Astrocyte (in vitro differentiated cells and primary cell): ENCODE results near the gene PPP1R14B. TPM values are rescaled to one million over a fixed set of nuclear protein-coding genes. Genes with fewer than 3 reads are reported as not detected.

ENCODE experiments used
- DNase-seq: peaks from one replicate; pipeline ENCODE4 v3.0.0-alpha.2; 2010; ENCODE audit warnings: low read depth
- FAIRE-seq: peaks from 2 replicates; lab custom pipeline; 2011; peaks lifted over from hg19 to GRCh38; lab: Jason Lieb, UNC
- H2AFZ ChIP-seq: 2 replicates; pipeline ENCODE4 v1.6.0; 2012; ENCODE audit warnings: low read depth, low read length, inconsistent platforms
- H3K27ac ChIP-seq: 2 replicates; pipeline ENCODE4 v1.5.1; 2011; ENCODE audit warnings: low read depth, low read length, inconsistent platforms
- H3K27me3 ChIP-seq: 2 replicates; pipeline ENCODE4 v1.6.0; 2011; ENCODE audit warnings: low read length, inconsistent platforms; ENCODE audit not compliant: insufficient read depth
- H3K36me3 ChIP-seq: 2 replicates; pipeline ENCODE4 v1.5.1; 2011; ENCODE audit warnings: low read length, inconsistent platforms; ENCODE audit not compliant: insufficient read depth
- H3K4me1 ChIP-seq: 2 replicates; pipeline ENCODE4 v1.5.1; 2011; ENCODE audit warnings: low read length, inconsistent platforms; ENCODE audit not compliant: insufficient read depth
- H3K4me2 ChIP-seq: 2 replicates; pipeline ENCODE4 v1.6.0; 2012; ENCODE audit warnings: low read length, inconsistent platforms
- H3K4me3 ChIP-seq: 2 replicates; pipeline ENCODE4 v1.5.1; 2011; ENCODE audit warnings: low read depth, mild to moderate bottlenecking, low read length, inconsistent platforms; ENCODE audit not compliant: insufficient read depth
- H3K79me2 ChIP-seq: 2 replicates; pipeline ENCODE4 v1.6.0; 2012; ENCODE audit warnings: mild to moderate bottlenecking, low read length, inconsistent platforms; ENCODE audit not compliant: insufficient read depth
- H3K9ac ChIP-seq: 2 replicates; pipeline ENCODE4 v1.6.0; 2012; ENCODE audit warnings: mild to moderate bottlenecking, low read length, inconsistent platforms
- H3K9me3 ChIP-seq: 2 replicates; pipeline ENCODE4 v1.5.1; 2012; ENCODE audit warnings: low read depth, mild to moderate bottlenecking, low read length, inconsistent platforms; ENCODE audit not compliant: insufficient read depth
- H4K20me1 ChIP-seq: 2 replicates; pipeline ENCODE4 v1.6.0; 2012; ENCODE audit warnings: low read length, inconsistent platforms; ENCODE audit not compliant: insufficient read depth
- H3K27ac Mint-ChIP-seq: one replicate; pipeline ENCODE4 v1.8.0; 2021; ENCODE audit warnings: mild to moderate bottlenecking, mixed read lengths; ENCODE audit not compliant: unreplicated experiment
- H3K27me3 Mint-ChIP-seq: one replicate; pipeline ENCODE4 v1.8.0; 2021; ENCODE audit warnings: low read depth, mixed read lengths; ENCODE audit not compliant: unreplicated experiment
- H3K36me3 Mint-ChIP-seq: one replicate; pipeline ENCODE4 v1.8.0; 2021; ENCODE audit warnings: low read depth, mixed read lengths; ENCODE audit not compliant: unreplicated experiment
- H3K4me1 Mint-ChIP-seq: one replicate; pipeline ENCODE4 v1.8.0; 2021; ENCODE audit warnings: low read depth, mixed read lengths; ENCODE audit not compliant: unreplicated experiment
- H3K4me3 Mint-ChIP-seq: one replicate; pipeline ENCODE4 v1.8.0; 2021; ENCODE audit warnings: mild to moderate bottlenecking, moderate library complexity, mixed read lengths; ENCODE audit not compliant: unreplicated experiment
- H3K9me3 Mint-ChIP-seq: one replicate; pipeline ENCODE4 v1.8.0; 2021; ENCODE audit warnings: mild to moderate bottlenecking, mixed read lengths; ENCODE audit not compliant: unreplicated experiment
- EZH2 ChIP-seq: IDR thresholded peaks from 2 replicates; pipeline ENCODE4 v1.6.1; 2012; ENCODE audit warnings: mild to moderate bottlenecking, low read length, inconsistent platforms; ENCODE audit not compliant: insufficient read depth
- total RNA-seq: library from RNA; stranded (reverse); gene quantifications from 2 replicates; pipeline ENCODE4 v1.2.1, GENCODE V29; 2021
- TF ChIP-seq, protein P1 (sequence below): IDR thresholded peaks from 2 replicates; pipeline ENCODE4 v1.5.1; 2011; ENCODE audit warnings: low read depth, mild to moderate bottlenecking, inconsistent platforms, low read length, moderate library complexity; ENCODE audit not compliant: insufficient read depth

The PPP1R14B gene
- total RNA-seq, 1 donor from 2014 or later = 370 TPM

DNA sequence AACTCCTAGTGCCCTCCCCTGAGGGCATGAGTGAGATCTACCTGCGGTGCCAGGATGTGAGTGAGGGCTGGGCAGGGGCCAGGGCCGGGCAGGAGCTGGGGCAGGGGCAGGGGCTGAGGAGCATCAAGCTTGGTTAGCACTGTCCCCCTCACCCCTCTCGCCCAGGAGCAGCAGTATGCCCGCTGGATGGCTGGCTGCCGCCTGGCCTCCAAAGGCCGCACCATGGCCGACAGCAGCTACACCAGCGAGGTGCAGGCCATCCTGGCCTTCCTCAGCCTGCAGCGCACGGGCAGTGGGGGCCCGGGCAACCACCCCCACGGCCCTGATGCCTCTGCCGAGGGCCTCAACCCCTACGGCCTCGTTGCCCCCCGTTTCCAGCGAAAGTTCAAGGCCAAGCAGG, 26.5 kb downstream of the PPP1R14B start:
- Mint-ChIP-seq H3K27ac (no peak overlapping the region), H3K4me3 (no peak overlapping the region), H3K9me3 (no peaks in the 10 kb centered on the region), H3K27me3 (no peaks in the 10 kb centered on the region), H3K4me1 (peaks cover 6% of the 10 kb centered on the region), H3K36me3 (peaks cover 8% of the 10 kb centered on the region)
- Histone ChIP-seq H3K27me3 (no peaks in the 10 kb centered on the region), H3K9ac (no peak overlapping the region), H2AFZ (no peak overlapping the region), H3K27ac (no peak overlapping the region), H3K9me3 (no peaks in the 10 kb centered on the region), H3K4me3 (no peak overlapping the region), H3K36me3 (no peaks in the 10 kb centered on the region), H3K4me1 (peaks cover 10% of the 10 kb centered on the region), H3K4me2 (no peak overlapping the region), H4K20me1 (no peaks in the 10 kb centered on the region), H3K79me2 (peaks cover 3% of the 10 kb centered on the region)
- FAIRE-seq (no peak), DNase-seq (no peak)
- TF ChIP-seq, protein P1, sequence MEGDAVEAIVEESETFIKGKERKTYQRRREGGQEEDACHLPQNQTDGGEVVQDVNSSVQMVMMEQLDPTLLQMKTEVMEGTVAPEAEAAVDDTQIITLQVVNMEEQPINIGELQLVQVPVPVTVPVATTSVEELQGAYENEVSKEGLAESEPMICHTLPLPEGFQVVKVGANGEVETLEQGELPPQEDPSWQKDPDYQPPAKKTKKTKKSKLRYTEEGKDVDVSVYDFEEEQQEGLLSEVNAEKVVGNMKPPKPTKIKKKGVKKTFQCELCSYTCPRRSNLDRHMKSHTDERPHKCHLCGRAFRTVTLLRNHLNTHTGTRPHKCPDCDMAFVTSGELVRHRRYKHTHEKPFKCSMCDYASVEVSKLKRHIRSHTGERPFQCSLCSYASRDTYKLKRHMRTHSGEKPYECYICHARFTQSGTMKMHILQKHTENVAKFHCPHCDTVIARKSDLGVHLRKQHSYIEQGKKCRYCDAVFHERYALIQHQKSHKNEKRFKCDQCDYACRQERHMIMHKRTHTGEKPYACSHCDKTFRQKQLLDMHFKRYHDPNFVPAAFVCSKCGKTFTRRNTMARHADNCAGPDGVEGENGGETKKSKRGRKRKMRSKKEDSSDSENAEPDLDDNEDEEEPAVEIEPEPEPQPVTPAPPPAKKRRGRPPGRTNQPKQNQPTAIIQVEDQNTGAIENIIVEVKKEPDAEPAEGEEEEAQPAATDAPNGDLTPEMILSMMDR = no peak
- TF ChIP-seq EZH2 = no peak

DNA sequence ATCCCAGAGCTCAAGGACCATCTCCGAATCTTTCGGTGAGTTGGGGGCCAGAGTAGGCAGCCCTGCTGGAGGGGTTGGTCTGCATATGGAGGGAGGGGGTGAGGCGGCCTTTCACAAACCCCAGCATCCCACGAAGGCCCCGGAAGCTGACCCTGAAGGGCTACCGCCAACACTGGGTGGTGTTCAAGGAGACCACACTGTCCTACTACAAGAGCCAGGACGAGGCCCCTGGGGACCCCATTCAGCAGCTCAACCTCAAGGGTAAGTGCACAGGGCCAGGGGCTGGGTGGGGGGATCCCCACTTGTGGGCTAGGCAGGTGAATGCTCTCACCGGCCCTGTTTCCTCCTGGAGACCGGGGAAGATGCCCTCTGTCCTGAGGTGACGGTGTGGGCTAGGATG, 27.0 kb downstream of the PPP1R14B start:
- Histone ChIP-seq H3K4me3 (no peak overlapping the region), H3K79me2 (no peaks in the 10 kb centered on the region), H3K27me3 (no peaks in the 10 kb centered on the region), H3K36me3 (no peaks in the 10 kb centered on the region), H3K27ac (no peak overlapping the region), H3K4me2 (no peak overlapping the region), H3K9me3 (no peaks in the 10 kb centered on the region), H3K4me1 (peaks cover 7% of the 10 kb centered on the region), H4K20me1 (no peaks in the 10 kb centered on the region), H3K9ac (no peak overlapping the region), H2AFZ (no peak overlapping the region)
- Mint-ChIP-seq H3K36me3 (peaks cover 8% of the 10 kb centered on the region), H3K4me1 (peaks cover 6% of the 10 kb centered on the region), H3K4me3 (no peak overlapping the region), H3K9me3 (no peaks in the 10 kb centered on the region), H3K27ac (no peak overlapping the region), H3K27me3 (no peaks in the 10 kb centered on the region)
- DNase-seq = no peak
- no peak for FAIRE-seq
- no peak for TF ChIP-seq EZH2
- TF ChIP-seq, protein P1 = no peak

DNA sequence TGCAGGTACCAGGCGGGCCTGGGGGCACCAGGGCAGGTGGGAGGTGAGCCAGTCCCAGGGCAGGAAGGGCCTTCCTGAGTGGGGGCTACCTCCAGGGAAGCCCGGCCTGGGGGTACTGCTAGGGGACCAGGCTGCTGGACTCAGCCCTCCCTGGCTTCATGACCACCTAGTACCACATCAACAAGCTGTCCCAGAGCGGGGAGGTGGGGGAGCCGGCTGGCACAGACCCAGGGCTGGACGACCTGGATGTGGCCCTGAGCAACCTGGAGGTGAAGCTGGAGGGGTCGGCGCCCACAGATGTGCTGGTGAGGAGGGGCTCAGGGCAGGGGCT, 27.4 kb downstream of the PPP1R14B start:
- no peak overlapping the region for H3K27ac Mint-ChIP-seq
- H3K4me3 Mint-ChIP-seq = no peak overlapping the region
- Histone ChIP-seq H3K4me1 (peaks cover 5% of the 10 kb centered on the region), H3K4me3 (no peak overlapping the region), H3K27ac (no peak overlapping the region), H3K9ac (no peak overlapping the region), H3K36me3 (no peaks in the 10 kb centered on the region), H3K4me2 (no peak overlapping the region), H3K9me3 (no peaks in the 10 kb centered on the region), H2AFZ (no peak overlapping the region), H3K79me2 (no peaks in the 10 kb centered on the region), H3K27me3 (no peaks in the 10 kb centered on the region), H4K20me1 (no peaks in the 10 kb centered on the region)
- no peaks in the 10 kb centered on the region for H3K9me3 Mint-ChIP-seq
- H3K36me3 Mint-ChIP-seq = peaks cover 10% of the 10 kb centered on the region
- FAIRE-seq = no peak
- DNase-seq = no peak
- TF ChIP-seq EZH2 = no peak
- TF ChIP-seq, protein P1 = no peak
- H3K4me1 Mint-ChIP-seq = peaks cover 6% of the 10 kb centered on the region
- no peaks in the 10 kb centered on the region for H3K27me3 Mint-ChIP-seq
